ENCODE results near the gene PIAS4.

PIAS4 gene

GRCh38 chr19:4043401-4043800 is 35.9 kb downstream of the PIAS4 start:
- no peak for DNase-seq

GRCh38 chr19:4043966-4044715 is 36.6 kb downstream of the PIAS4 start:
- no peak for DNase-seq

GRCh38 chr19:4044990-4045465 is 37.5 kb downstream of the PIAS4 start:
- no peak for DNase-seq

- no peak for DNase-seq
Observed at GRCh38 chr19:4045597-4046361, 38.2 kb downstream of the PIAS4 start.

GRCh38 chr19:4046362-4046691 is 38.8 kb downstream of the PIAS4 start:
- no peak for DNase-seq

GRCh38 chr19:4046946-4047683 is 39.6 kb downstream of the PIAS4 start:
- DNase-seq, result no peak

- no peak for DNase-seq
Observed at GRCh38 chr19:4049432-4049831, 41.9 kb downstream of the PIAS4 start.

- no peak for DNase-seq
Observed at GRCh38 chr19:4051175-4052101, 43.9 kb downstream of the PIAS4 start.

GRCh38 chr19:4052114-4052992 is 44.8 kb downstream of the PIAS4 start:
- DNase-seq, result no peak

GRCh38 chr19:4052993-4053422 is 45.5 kb downstream of the PIAS4 start:
- no peak for DNase-seq

GRCh38 chr19:4053423-4054324 is 46.1 kb downstream of the PIAS4 start:
- DNase-seq, result no peak

- DNase-seq, result no peak
Observed at GRCh38 chr19:4054441-4055208, 47.1 kb downstream of the PIAS4 start.

GRCh38 chr19:4055209-4055552 is 47.6 kb downstream of the PIAS4 start:
- DNase-seq, result no peak

- no peak for DNase-seq
Observed at GRCh38 chr19:4057931-4058692, 50.6 kb downstream of the PIAS4 start.

- no peak for DNase-seq
Observed at GRCh38 chr19:4058693-4059452, 51.3 kb downstream of the PIAS4 start.

GRCh38 chr19:4059453-4059871 is 51.9 kb downstream of the PIAS4 start:
- no peak for DNase-seq

- DNase-seq, result no peak
Observed at GRCh38 chr19:4059891-4060620, 52.5 kb downstream of the PIAS4 start.
